Measurements from ENCODE around the gene SLC9A1. TPM values are rescaled to one million over a fixed set of nuclear protein-coding genes. Genes with fewer than 3 reads are reported as not detected.
"Not testable (repeated sequence)": the region's sequence is repeated elsewhere in the genome, so short reads cannot be mapped to it uniquely, and the experiment has no call there.

The SLC9A1 gene
- total RNA-seq (2014; rRNA removed; shearing (Covaris generic)), result 1.6 and 5.2 TPM in 2 replicates

GRCh38 chr1:27154991-27155781 is at the start of gene SLC9A1:
Gene SLC9A1 (minus strand): TSS chr1:27155125. CDS start chr1:27154334, 791 bp downstream.
- DNase-seq (ENCODE audit: low spot score), result peak; percentile 81

GRCh38 chr1:27203946-27204345 is 49.0 kb upstream of the SLC9A1 start:
- DNase-seq (ENCODE audit: low spot score), result no peak

- DNase-seq (ENCODE audit: low spot score), result no peak
These were observed 46.4 kb upstream of the SLC9A1 start for GRCh38 chr1:27201295-27201694.

GRCh38 chr1:27193194-27193593 is 38.3 kb upstream of the SLC9A1 start:
- no peak for DNase-seq (ENCODE audit: low spot score)

- DNase-seq (ENCODE audit: low spot score), result no peak
These were observed 37.2 kb upstream of the SLC9A1 start for GRCh38 chr1:27192039-27192529.

- DNase-seq (ENCODE audit: low spot score), result not testable (repeated sequence)
These were observed 29.7 kb upstream of the SLC9A1 start for GRCh38 chr1:27184665-27185064.

- no peak for DNase-seq (ENCODE audit: low spot score)
These were observed 25.1 kb upstream of the SLC9A1 start for GRCh38 chr1:27179979-27180378.

- DNase-seq (ENCODE audit: low spot score), result no peak
These were observed 24.5 kb upstream of the SLC9A1 start for GRCh38 chr1:27179379-27179778.

- no peak for DNase-seq (ENCODE audit: low spot score)
These were observed 22.0 kb upstream of the SLC9A1 start for GRCh38 chr1:27176954-27177353.

- DNase-seq (ENCODE audit: low spot score), result no peak
These were observed 21.4 kb upstream of the SLC9A1 start for GRCh38 chr1:27176323-27176722.

GRCh38 chr1:27172992-27173391 is 18.1 kb upstream of the SLC9A1 start:
- DNase-seq (ENCODE audit: low spot score), result not testable (repeated sequence)

GRCh38 chr1:27166929-27167328 is 12.0 kb upstream of the SLC9A1 start:
- no peak for DNase-seq (ENCODE audit: low spot score)

GRCh38 chr1:27166351-27166802 is 11.5 kb upstream of the SLC9A1 start:
- no peak for DNase-seq (ENCODE audit: low spot score)

GRCh38 chr1:27163093-27163492 is 8.2 kb upstream of the SLC9A1 start:
- no peak for DNase-seq (ENCODE audit: low spot score)

GRCh38 chr1:27162090-27162489 is 7.2 kb upstream of the SLC9A1 start:
- no peak for DNase-seq (ENCODE audit: low spot score)

GRCh38 chr1:27161594-27161993 is 6.7 kb upstream of the SLC9A1 start:
- no peak for DNase-seq (ENCODE audit: low spot score)

- DNase-seq (ENCODE audit: low spot score), result no peak
These were observed 2.3 kb upstream of the SLC9A1 start for GRCh38 chr1:27157194-27157593.

GRCh38 chr1:27154469-27154990 is 395 bp downstream of the SLC9A1 start:
- no peak for DNase-seq (ENCODE audit: low spot score)

GRCh38 chr1:27153927-27154358 is 982 bp downstream of the SLC9A1 start:
- DNase-seq (ENCODE audit: low spot score), result no peak

- no peak for DNase-seq (ENCODE audit: low spot score)
These were observed 1.4 kb downstream of the SLC9A1 start for GRCh38 chr1:27153549-27153886.

GRCh38 chr1:27152829-27153548 is 1.9 kb downstream of the SLC9A1 start:
- DNase-seq (ENCODE audit: low spot score), result no peak

GRCh38 chr1:27152004-27152828 is 2.7 kb downstream of the SLC9A1 start:
- DNase-seq (ENCODE audit: low spot score), result no peak

All from H4 (cell line).